ENCODE data around the gene AQP4. TPM values are rescaled to one million over a fixed set of nuclear protein-coding genes. Genes with fewer than 3 reads are reported as not detected.

The AQP4 gene
- total RNA-seq, result under 1 TPM; 0.16 to 0.35 TPM

- no peak within 1 kb of the TSS for H3K9ac ChIP-seq (ENCODE audit: low read depth in 2 of 2, low read length in 2 of 2)
- H3K9me3 ChIP-seq, result no peaks in the 10 kb centered on the region
- H3K27me3 ChIP-seq, result no peaks in the 10 kb centered on the region
- no peak for TF ChIP-seq CTCF (IDR thresholded peaks at IDR 0.05)
- no peak for DNase-seq
- H3K4me3 ChIP-seq, result no peak within 1 kb of the TSS
- no peaks in the 10 kb centered on the region for H3K36me3 ChIP-seq
- H3K27ac ChIP-seq, result no peak within 1 kb of the TSS
- intact Hi-C loops (cut with DNase I), result no loop called here
- no peaks in the 10 kb centered on the region for H3K4me1 ChIP-seq
Measured at GRCh38 chr18:26865557-26865956, at the start of gene AQP4. Gene AQP4 (minus strand): TSS chr18:26865707. CDS start chr18:26865689, 18 bp downstream.

- Histone ChIP-seq H3K9me3 (no peaks in the 10 kb centered on the region), H3K9ac (ENCODE audit: low read depth in 2 of 2, low read length in 2 of 2) (no peak overlapping the region), H3K36me3 (no peaks in the 10 kb centered on the region), H3K4me1 (no peaks in the 10 kb centered on the region), H3K4me3 (no peak overlapping the region), H3K27ac (no peak overlapping the region), H3K27me3 (no peaks in the 10 kb centered on the region)
- TF ChIP-seq CTCF (IDR thresholded peaks at IDR 0.05), result no peak
- DNase-seq, result no peak
- intact Hi-C loops (cut with DNase I), result no loop called here
Measured at GRCh38 chr18:26911840-26912239, 46.3 kb upstream of the AQP4 start.

GRCh38 chr18:26909599-26910290, 44.2 kb upstream of the AQP4 start:
- Histone ChIP-seq H3K27me3 (no peaks in the 10 kb centered on the region), H3K4me1 (no peaks in the 10 kb centered on the region), H3K27ac (no peak overlapping the region), H3K9me3 (no peaks in the 10 kb centered on the region), H3K36me3 (no peaks in the 10 kb centered on the region), H3K4me3 (no peak overlapping the region), H3K9ac (ENCODE audit: low read depth in 2 of 2, low read length in 2 of 2) (no peak overlapping the region)
- TF ChIP-seq CTCF (IDR thresholded peaks at IDR 0.05), result no peak
- DNase-seq, result no peak
- intact Hi-C loops (cut with DNase I), result no loop called here

GRCh38 chr18:26908906-26909305, 43.4 kb upstream of the AQP4 start:
- Histone ChIP-seq H3K9me3 (no peaks in the 10 kb centered on the region), H3K27ac (no peak overlapping the region), H3K4me1 (no peaks in the 10 kb centered on the region), H3K9ac (ENCODE audit: low read depth in 2 of 2, low read length in 2 of 2) (no peak overlapping the region), H3K4me3 (no peak overlapping the region), H3K36me3 (no peaks in the 10 kb centered on the region), H3K27me3 (no peaks in the 10 kb centered on the region)
- no peak for TF ChIP-seq CTCF (IDR thresholded peaks at IDR 0.05)
- DNase-seq, result no peak
- intact Hi-C loops (cut with DNase I), result no loop called here

- Histone ChIP-seq H3K9me3 (no peaks in the 10 kb centered on the region), H3K27ac (no peak overlapping the region), H3K27me3 (no peaks in the 10 kb centered on the region), H3K4me3 (no peak overlapping the region), H3K9ac (ENCODE audit: low read depth in 2 of 2, low read length in 2 of 2) (no peak overlapping the region), H3K4me1 (no peaks in the 10 kb centered on the region), H3K36me3 (no peaks in the 10 kb centered on the region)
- intact Hi-C loops (cut with DNase I), result no loop called here
- DNase-seq, result no peak
- TF ChIP-seq CTCF (IDR thresholded peaks at IDR 0.05), result no peak
Measured at GRCh38 chr18:26902291-26902690, 36.8 kb upstream of the AQP4 start.

Measured in colonic mucosa (tissue), 4 donors.